ENCODE results near the gene FOXP1.

DNA sequence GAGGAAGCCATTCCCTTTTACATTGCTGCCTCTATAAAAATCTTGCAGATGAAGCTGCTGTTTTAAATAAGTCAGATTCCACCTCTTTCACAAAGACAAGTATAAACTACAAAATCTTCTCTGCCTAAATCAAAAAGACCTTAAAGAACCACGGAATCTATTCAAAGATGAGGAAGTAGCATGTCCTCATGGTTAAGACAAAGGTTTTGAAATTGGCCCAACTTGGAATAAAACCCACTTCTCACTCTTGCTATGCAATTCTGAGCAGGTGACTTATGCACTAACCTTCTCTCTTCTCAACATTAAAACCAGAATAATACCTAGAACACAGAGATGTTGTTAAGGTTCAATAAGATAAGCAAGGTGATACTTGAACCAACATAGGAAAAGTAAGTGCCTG lies 97.6 kb downstream of the FOXP1 start:
- TF ChIP-seq FOXP2 (optimal IDR thresholded peaks at IDR 0.05; ENCODE audit: borderline replicate concordance, extremely low read depth, extremely low read length, insufficient read depth) (no peak), POLR2AphosphoS5 (IDR thresholded peaks at IDR 0.05; ENCODE audit: low read depth, low read length) (no peak), TAF1 (IDR thresholded peaks at IDR 0.05; ENCODE audit: borderline replicate concordance, insufficient read depth, low read length) (no peak)
